SK-N-MC (cell line): Measurements from ENCODE around the gene GABRA5.

ENCODE experiments used
- EZH2 ChIP-seq: fragments of 200-600 bp; sonication (generic); IDR thresholded peaks from one replicate; pipeline ENCODE4 v1.6.1; 2017; ENCODE audit warnings: antibody characterized with exemption
- FOXP2 ChIP-seq: optimal IDR thresholded peaks from 2 replicates; pipeline ENCODE3; 2011; ENCODE audit warnings: mild to moderate bottlenecking, moderate library complexity; ENCODE audit not compliant: insufficient read depth; ENCODE audit errors: extremely low read length, control extremely low read depth
- POLR2AphosphoS5 ChIP-seq: IDR thresholded peaks from 2 replicates; pipeline ENCODE4 v1.6.1; 2012; ENCODE audit warnings: mild to moderate bottlenecking, low read depth, low read length, borderline replicate concordance

DNA sequence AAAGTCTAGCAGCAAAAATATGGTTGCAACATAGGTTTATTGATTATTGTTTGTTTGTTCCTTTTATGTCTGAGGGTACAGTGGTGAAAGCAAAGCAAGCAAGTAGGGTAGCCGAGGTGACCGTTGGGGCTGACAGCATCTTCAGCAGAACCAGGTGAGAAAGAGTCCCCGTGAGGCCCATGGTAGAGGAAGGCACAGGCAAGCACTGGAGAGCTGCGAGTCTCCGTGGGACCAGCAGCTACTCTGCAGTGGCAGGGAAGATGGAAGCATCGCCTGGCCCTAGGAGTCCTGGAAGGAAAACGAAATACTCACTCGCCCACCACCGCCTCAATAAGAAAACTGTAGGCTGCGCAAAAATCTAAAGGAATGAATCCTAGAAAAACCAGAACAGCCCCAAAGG is 25.3 kb upstream of the GABRA5 start:
- no peak for TF ChIP-seq EZH2
- no peak for TF ChIP-seq POLR2AphosphoS5
- no peak for TF ChIP-seq FOXP2
